GM19328 (cell line): ENCODE data around the gene AKTIP.
A peak's percentile ranks its signal among the peaks of the same experiment; 100 is the strongest.
"Not testable (repeated sequence)": the region's sequence is repeated elsewhere in the genome, so short reads cannot be mapped to it uniquely, and the experiment has no call there.

ENCODE experiments used
- ATAC-seq: cut with Tn5 transposase; IDR thresholded peaks from one replicate; pipeline ENCODE4 v1.9.1; 2021; ENCODE audit warnings: mild to moderate bottlenecking, moderate library complexity; ENCODE audit not compliant: unreplicated experiment

Gene AKTIP

DNA sequence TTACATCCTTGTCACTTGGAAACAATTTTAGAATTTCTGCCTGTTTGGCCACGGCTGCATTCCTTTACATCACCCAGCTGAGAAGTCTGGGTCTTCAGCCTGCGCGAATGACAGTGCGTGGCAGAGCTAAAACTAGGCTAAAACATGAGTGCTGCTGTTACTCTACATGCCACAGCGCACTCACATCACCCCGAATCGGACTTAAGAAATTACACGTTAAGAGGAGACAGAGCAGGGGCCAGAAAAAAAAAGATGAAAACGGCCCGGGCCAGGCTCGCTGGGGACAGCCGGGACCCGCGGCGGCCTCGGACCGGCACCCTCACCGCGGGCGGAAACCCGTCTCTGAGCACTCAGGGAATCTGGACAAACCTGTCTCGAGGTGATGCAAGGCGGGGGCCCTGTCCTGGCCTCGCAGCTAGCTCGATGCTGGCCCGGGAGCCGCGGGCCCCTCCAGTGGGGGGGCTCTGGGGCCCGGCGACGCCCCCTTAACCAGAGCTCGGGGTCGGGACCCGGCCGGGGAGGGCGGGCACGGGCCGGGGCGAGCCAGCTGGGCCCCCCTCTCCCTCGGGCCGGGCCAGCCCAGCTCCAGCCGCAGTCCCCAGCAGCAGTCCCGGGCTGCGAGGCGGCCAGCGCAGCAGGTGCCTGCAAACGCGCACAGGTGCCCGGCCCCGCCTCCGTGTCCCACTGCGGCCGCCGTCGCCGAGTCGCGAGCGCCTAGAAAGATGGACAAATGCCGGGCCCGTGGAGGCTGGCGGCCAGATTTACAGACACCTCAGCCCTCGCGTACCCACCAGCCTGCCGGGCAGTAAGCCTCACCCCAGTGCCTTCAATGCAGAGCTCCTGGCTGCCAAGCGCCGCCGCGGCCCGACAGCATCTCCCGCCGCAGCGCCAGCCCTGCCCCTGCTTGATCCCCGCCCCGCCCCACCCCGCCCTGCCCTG, at the start of gene AKTIP:
Gene AKTIP (minus strand): TSS at position 879 of the 939 bp plus-strand sequence. CDS start 2,950 bp downstream, outside the sequence.
- peak; percentile 23 for ATAC-seq

DNA sequence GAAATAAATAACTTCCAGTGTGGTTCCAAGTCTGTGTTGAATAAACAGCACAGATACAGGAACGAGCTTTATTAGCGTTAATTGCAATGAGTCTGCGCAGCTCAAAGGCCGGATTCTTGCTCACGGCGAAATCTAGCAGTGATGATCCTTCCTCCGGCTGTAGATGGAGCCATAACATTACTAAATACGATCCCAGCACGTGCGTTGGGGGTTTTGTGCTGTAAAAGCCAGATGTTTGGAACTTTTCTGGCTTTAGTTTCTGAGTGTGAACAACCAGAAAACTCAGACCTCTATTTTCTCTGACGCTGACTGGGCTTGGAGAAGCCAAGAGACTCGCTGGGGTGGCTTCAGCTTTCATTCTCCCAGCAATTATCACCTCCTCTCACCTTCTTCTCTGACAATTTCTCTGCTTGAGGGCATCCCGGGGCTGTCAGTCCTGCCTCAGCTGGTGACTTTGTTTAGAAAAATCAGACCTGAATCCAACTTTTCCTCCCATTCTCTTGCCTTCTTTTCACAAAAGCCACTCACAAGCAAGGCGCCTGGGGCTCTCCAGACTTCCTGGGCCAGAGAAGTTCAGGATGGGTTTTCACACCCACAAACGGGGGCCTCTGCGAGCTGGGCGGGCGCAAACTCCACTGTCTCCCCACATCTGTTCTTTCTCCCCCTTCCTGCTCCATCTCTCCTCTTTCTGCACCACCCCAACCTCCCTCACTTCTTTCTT, 47.1 kb upstream of the AKTIP start:
- peak; percentile 67 for ATAC-seq

- ATAC-seq: no peak
These were observed 44.0 kb upstream of the AKTIP start for GRCh38 chr16:53546988-53547391.

GRCh38 chr16:53545433-53545832, 42.4 kb upstream of the AKTIP start:
- ATAC-seq: no peak

DNA sequence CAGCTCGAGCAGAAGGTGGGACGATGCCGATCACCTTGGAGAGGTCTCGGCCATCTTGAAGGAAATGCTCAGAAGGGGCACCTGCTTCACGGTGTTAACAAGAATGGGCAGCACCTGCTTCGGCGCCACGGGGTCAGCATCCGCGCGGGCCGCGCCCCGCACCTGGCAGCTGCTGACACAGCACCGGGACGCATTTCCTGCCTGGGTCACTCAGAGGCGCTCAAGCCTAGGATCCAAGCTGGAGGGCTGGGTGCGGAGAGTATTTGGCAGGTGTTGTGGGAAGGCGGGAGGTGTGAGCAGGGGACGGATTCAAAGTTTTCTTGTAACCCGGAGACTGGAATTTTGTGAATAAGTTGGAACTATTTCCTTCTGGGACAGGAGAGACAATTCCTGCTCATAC, 39.3 kb upstream of the AKTIP start:
- no peak for ATAC-seq

GRCh38 chr16:53541326-53541725, 38.3 kb upstream of the AKTIP start:
- no peak for ATAC-seq

GRCh38 chr16:53539759-53540718, 37.0 kb upstream of the AKTIP start:
- ATAC-seq: not testable (repeated sequence)

- ATAC-seq: not testable (repeated sequence)
These were observed 36.3 kb upstream of the AKTIP start for GRCh38 chr16:53539346-53539745.

DNA sequence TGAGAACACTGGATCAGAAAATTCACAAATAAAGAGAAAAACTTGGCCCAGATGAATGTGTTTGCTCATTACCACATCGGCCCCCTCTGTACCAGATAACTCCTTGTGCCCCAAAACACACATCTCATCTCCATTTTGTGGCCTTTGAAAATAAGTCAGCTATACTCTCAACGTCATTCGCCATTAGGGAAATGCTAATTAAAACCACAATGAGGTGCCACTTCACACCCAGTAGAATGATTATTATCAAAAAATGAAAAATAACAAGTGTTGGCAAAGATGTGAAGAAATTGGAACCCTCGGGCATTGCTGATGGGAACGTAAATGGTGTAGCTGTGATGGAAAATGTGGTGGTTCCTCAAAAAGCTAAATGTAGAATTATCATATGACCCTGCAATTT, 34.6 kb upstream of the AKTIP start:
- ATAC-seq: no peak

- ATAC-seq: no peak
These were observed 31.2 kb upstream of the AKTIP start for GRCh38 chr16:53534206-53534605.

- ATAC-seq: no peak
These were observed 27.7 kb upstream of the AKTIP start for GRCh38 chr16:53530741-53531140.

- no peak for ATAC-seq
These were observed 27.0 kb upstream of the AKTIP start for GRCh38 chr16:53530046-53530445.

DNA sequence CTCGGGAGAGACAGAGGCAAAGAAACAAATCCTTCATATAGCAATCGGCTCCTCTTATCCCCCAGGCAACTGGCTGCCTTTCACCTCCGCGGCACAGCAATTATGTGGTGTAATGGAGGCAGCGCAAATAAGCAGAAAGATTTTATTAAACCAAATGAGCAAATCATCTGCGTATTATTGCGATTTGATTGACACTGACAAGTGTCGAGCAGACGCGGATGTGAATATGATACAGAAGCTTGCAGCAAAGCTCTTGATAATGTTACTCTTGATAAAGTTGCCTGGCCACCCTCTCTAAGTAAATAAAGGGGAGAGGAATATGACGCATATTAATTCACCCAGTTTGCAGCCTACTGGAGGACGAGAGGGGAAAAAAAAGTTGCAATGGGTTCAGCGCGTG, 26.5 kb upstream of the AKTIP start:
- no peak for ATAC-seq

DNA sequence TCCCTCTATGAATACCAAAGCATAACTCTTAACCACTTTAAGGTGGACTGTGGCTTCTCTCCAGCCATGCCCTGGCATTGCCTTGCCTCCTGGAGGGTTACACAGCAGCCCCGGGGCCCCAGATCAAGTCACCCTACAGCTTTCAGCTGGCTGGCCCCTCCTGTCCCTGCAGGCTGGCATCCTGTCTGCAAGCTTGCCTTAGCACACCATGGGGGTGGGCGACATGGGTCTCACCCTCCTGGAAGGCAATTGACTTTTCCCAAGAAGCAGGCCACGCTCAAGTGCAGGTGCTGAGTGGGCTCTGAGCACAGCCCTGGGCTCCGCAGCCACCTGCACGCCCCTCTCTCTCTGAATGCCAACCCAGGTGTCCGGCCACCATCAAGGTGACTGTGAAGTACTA, 25.8 kb upstream of the AKTIP start:
- ATAC-seq: no peak

DNA sequence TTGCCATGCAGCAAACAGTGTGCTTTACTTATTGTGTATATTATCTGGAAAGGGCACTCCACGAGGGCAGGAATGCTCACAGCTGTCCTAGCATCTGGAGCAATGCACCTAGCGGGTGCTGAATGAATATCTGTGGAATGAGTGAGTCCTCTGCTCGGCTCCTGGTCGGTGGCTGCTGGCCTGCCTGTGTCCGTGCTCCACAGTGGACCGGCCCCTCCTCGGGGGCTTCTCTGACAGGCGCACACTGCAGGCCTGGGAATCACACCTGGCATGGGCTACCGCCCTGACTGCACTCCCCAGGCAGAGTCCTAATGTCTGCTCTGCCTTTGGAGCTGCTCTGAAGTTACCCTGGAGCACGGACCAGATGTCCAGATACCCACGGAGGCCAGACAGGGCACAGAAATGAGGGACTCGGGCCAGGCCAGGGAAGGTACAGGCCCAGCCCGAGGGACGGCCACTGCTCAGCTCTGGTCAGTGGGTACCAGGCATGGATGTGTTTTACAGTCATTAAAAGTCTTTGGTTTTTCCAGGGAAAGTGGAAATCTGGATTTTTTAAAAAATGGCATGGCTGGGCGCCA, 21.1 kb upstream of the AKTIP start:
- ATAC-seq: no peak

DNA sequence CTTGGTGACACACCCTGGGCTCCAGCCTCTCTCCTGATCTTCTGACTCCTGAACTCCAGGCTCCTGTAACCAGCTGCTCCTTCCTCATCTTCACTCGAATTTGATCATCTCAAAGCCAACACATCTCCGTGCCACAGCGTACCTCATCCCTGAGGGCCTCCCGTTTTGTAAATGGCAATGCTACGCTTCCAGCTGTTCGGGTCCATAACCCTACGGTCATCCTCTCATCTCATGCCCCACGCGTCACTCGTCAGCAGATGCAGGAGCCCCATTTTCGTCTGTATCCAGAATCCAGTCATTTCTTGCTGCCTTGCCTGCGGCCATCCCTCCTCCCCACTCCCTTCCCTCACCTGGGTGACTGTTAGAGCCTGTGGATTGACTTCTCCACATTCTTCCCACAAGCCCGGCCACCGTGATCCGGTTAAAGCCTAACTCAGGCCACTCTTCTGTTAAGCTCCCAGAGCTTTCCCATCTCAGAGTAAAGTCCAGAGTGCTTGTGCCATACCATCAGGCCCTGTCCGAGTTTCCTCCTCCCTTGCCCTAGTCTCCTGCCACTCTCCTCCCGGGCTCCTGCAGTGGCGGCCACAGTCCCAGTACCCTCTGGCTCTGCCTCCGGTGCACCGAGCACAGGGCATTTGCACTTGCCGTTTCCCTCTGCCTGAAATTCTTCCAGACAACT, 20.3 kb upstream of the AKTIP start:
- ATAC-seq: no peak

DNA sequence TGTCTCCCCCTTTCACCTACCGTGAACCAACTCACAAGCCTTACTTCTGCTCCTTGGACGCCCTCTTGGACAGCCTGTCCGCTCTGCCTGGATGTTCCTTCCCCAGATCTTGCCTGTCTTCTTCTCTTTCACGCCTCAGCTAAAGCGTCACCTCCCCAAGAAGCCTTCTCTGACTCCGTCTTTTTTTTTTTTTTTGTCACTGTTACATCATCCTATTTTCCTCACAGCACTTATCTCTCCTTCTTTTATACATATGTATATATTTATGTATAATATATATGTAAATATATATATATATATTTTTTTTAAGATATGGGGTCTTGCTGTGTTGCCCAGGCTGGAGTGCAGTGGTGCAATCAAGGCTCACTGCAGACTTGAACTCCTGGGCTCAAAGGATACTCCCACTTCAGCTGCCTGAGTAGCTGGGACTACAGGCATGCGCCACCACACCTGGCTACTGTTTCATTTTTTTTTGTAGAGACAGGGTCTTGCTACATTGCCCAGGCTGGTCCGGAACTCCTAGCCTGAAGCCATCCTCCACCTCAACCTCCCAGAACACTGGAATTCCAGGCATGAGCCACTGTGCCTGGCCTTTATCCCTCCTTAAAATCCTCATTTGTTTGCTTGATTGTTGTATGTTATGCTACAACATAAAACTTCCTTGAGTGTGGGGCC, 16.5 kb upstream of the AKTIP start:
- ATAC-seq: no peak

GRCh38 chr16:53518550-53519416, 15.8 kb upstream of the AKTIP start:
- ATAC-seq: peak; percentile 92
